Peyer's patch (tissue), 4 donors: ENCODE data around the gene CHST12.

ENCODE experiments used
- CTCF ChIP-seq, 6 experiments: fragments of 450-650 bp in 4 of 6; fragments of 200-600 bp in 2 of 6; sonication (generic) in 1 of 6; IDR thresholded peaks; one replicate each; pipeline ENCODE4 v1.5.1; 2017 to 2019; ENCODE audit warnings: antibody characterized with exemption in 6 of 6, mild to moderate bottlenecking in 3 of 6, moderate library complexity in 1 of 6
- POLR2A ChIP-seq, 2 donors: fragments of 450-650 bp; IDR thresholded peaks; one replicate each; pipeline ENCODE4 v1.5.1; 2017; ENCODE audit warnings: antibody characterized with exemption in 2 of 2, mild to moderate bottlenecking in 2 of 2, moderate library complexity in 2 of 2

- TF ChIP-seq CTCF (IDR thresholded peaks at IDR 0.05) (no peak), POLR2A (IDR thresholded peaks at IDR 0.05) (peak in 1 of 2 donors; percentile 30)
Measured at GRCh38 chr7:2403014-2403717, at the start of gene CHST12.
